ENCODE results near the gene ZBED1.

DNA sequence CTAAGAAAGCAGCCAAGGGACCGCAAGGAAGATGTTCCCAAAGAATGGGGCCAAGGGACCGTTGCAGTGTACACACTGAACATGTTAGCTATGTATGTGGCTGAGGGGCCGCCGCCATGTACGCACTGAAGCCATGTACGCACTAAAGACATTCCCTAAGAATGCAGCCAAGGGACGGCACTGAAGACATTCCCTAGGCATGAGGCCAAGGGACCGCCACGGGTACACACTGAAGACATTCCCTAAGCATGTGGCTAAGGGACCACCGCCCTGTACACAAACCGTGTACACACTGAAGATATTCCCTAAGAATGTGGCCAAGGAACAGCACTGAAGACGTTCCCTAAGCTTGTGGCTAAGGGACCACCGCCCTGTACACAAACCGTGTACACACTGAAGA is 54.0 kb downstream of the ZBED1 start:
- TF ChIP-seq, protein P1, sequence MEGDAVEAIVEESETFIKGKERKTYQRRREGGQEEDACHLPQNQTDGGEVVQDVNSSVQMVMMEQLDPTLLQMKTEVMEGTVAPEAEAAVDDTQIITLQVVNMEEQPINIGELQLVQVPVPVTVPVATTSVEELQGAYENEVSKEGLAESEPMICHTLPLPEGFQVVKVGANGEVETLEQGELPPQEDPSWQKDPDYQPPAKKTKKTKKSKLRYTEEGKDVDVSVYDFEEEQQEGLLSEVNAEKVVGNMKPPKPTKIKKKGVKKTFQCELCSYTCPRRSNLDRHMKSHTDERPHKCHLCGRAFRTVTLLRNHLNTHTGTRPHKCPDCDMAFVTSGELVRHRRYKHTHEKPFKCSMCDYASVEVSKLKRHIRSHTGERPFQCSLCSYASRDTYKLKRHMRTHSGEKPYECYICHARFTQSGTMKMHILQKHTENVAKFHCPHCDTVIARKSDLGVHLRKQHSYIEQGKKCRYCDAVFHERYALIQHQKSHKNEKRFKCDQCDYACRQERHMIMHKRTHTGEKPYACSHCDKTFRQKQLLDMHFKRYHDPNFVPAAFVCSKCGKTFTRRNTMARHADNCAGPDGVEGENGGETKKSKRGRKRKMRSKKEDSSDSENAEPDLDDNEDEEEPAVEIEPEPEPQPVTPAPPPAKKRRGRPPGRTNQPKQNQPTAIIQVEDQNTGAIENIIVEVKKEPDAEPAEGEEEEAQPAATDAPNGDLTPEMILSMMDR (conservative IDR thresholded peaks at IDR 0.05; ENCODE audit: low read depth, low read length) = no peak
- no peak for TF ChIP-seq EZH2 (IDR thresholded peaks at IDR 0.05; ENCODE audit: low read length, unreplicated experiment)
